Measurements from ENCODE around the gene CD44. TPM values are rescaled to one million over a fixed set of nuclear protein-coding genes. Genes with fewer than 3 reads are reported as not detected.

CD44 gene
- total and polyA plus RNA-seq, 2 donors = 51.1 to 78.7 TPM

- Histone ChIP-seq H3K4me3 (ENCODE audit: low read length in 2 of 2) (no peak overlapping the region), H3K27ac (ENCODE audit: low read depth in 1 of 2, low read length in 1 of 2) (no peak overlapping the region)
- no peak for DNase-seq (ENCODE audit: low read depth in 6 of 9, low spot score in 9 of 9)
Measured at GRCh38 chr11:35182317-35182939, 43.5 kb downstream of the CD44 start.

GRCh38 chr11:35183326-35183925 lies 44.5 kb downstream of the CD44 start:
- Histone ChIP-seq H3K27ac (ENCODE audit: low read depth in 1 of 2, low read length in 1 of 2) (no peak overlapping the region), H3K9me3 (ENCODE audit: control insufficient read depth in 2 of 2, insufficient read depth in 1 of 2, low read length in 1 of 2) (no peaks in the 10 kb centered on the region), H3K4me3 (ENCODE audit: low read length in 2 of 2) (no peak overlapping the region), H3K36me3 (ENCODE audit: control insufficient read depth in 2 of 2, insufficient read depth in 2 of 2, low read length in 1 of 2) (peaks cover 4 to 43% of the 10 kb centered on the region in 2 donors), H3K4me1 (ENCODE audit: control insufficient read depth in 2 of 2, insufficient read depth in 2 of 2, low read length in 2 of 2) (peaks cover 3 to 14% of the 10 kb centered on the region in 2 donors), H3K27me3 (ENCODE audit: control insufficient read depth in 2 of 2, insufficient read depth in 1 of 2, low read length in 1 of 2) (no peaks in the 10 kb centered on the region)
- no peak for DNase-seq (ENCODE audit: low read depth in 6 of 9, low spot score in 9 of 9)
- WGBS = 80% methylated on average over 2 of the region's 2 CpGs

More at GRCh38 chr11:35182317-35182939, 43.5 kb downstream of the CD44 start:
- WGBS = 95% methylated on average over 6 of the region's 6 CpGs
- Histone ChIP-seq H3K36me3 (ENCODE audit: control insufficient read depth in 2 of 2, insufficient read depth in 2 of 2, low read length in 1 of 2) (peaks cover 0 to 45% of the 10 kb centered on the region in 2 donors), H3K4me1 (ENCODE audit: control insufficient read depth in 2 of 2, insufficient read depth in 2 of 2, low read length in 2 of 2) (peaks cover 9 to 24% of the 10 kb centered on the region in 2 donors), H3K9me3 (ENCODE audit: control insufficient read depth in 2 of 2, insufficient read depth in 1 of 2, low read length in 1 of 2) (no peaks in the 10 kb centered on the region), H3K27me3 (ENCODE audit: control insufficient read depth in 2 of 2, insufficient read depth in 1 of 2, low read length in 1 of 2) (no peaks in the 10 kb centered on the region)

- no peaks in the 10 kb centered on the region for H3K27me3 ChIP-seq (ENCODE audit: control insufficient read depth in 2 of 2, insufficient read depth in 1 of 2, low read length in 1 of 2)
- no peaks in the 10 kb centered on the region for H3K9me3 ChIP-seq (ENCODE audit: control insufficient read depth in 2 of 2, insufficient read depth in 1 of 2, low read length in 1 of 2)
- no peak for DNase-seq (ENCODE audit: low read depth in 6 of 9, low spot score in 9 of 9)
- H3K27ac ChIP-seq (ENCODE audit: low read depth in 1 of 2, low read length in 1 of 2) = no peak overlapping the region
- 89% methylated on average over 2 of the region's 2 CpGs for WGBS
- peaks cover 8 to 39% of the 10 kb centered on the region in 2 donors for H3K36me3 ChIP-seq (ENCODE audit: control insufficient read depth in 2 of 2, insufficient read depth in 2 of 2, low read length in 1 of 2)
- H3K4me3 ChIP-seq (ENCODE audit: low read length in 2 of 2) = no peak overlapping the region
- H3K4me1 ChIP-seq (ENCODE audit: control insufficient read depth in 2 of 2, insufficient read depth in 2 of 2, low read length in 2 of 2) = peaks cover 0 to 3% of the 10 kb centered on the region in 2 donors
Measured at GRCh38 chr11:35185696-35186095, 46.7 kb downstream of the CD44 start.

GRCh38 chr11:35187996-35188395 lies 49.0 kb downstream of the CD44 start:
- no peak overlapping the region for H3K27ac ChIP-seq (ENCODE audit: low read depth in 1 of 2, low read length in 1 of 2)
- no peaks in the 10 kb centered on the region for H3K27me3 ChIP-seq (ENCODE audit: control insufficient read depth in 2 of 2, insufficient read depth in 1 of 2, low read length in 1 of 2)
- peaks cover 11 to 41% of the 10 kb centered on the region in 2 donors for H3K36me3 ChIP-seq (ENCODE audit: control insufficient read depth in 2 of 2, insufficient read depth in 2 of 2, low read length in 1 of 2)
- no peaks in the 10 kb centered on the region for H3K4me1 ChIP-seq (ENCODE audit: control insufficient read depth in 2 of 2, insufficient read depth in 2 of 2, low read length in 2 of 2)
- 97% methylated on average over 3 of the region's 3 CpGs for WGBS
- DNase-seq (ENCODE audit: low read depth in 6 of 9, low spot score in 9 of 9) = no peak
- H3K4me3 ChIP-seq (ENCODE audit: low read length in 2 of 2) = no peak overlapping the region
- no peaks in the 10 kb centered on the region for H3K9me3 ChIP-seq (ENCODE audit: control insufficient read depth in 2 of 2, insufficient read depth in 1 of 2, low read length in 1 of 2)

GRCh38 chr11:35190804-35191348 lies 51.9 kb downstream of the CD44 start:
- no peaks in the 10 kb centered on the region for H3K9me3 ChIP-seq (ENCODE audit: control insufficient read depth in 2 of 2, insufficient read depth in 1 of 2, low read length in 1 of 2)
- H3K4me1 ChIP-seq (ENCODE audit: control insufficient read depth in 2 of 2, insufficient read depth in 2 of 2, low read length in 2 of 2) = no peaks in the 10 kb centered on the region
- no peak overlapping the region for H3K4me3 ChIP-seq (ENCODE audit: low read length in 2 of 2)
- no peak overlapping the region for H3K27ac ChIP-seq (ENCODE audit: low read depth in 1 of 2, low read length in 1 of 2)
- peaks cover 11 to 36% of the 10 kb centered on the region in 2 donors for H3K36me3 ChIP-seq (ENCODE audit: control insufficient read depth in 2 of 2, insufficient read depth in 2 of 2, low read length in 1 of 2)
- no peaks in the 10 kb centered on the region for H3K27me3 ChIP-seq (ENCODE audit: control insufficient read depth in 2 of 2, insufficient read depth in 1 of 2, low read length in 1 of 2)
- DNase-seq (ENCODE audit: low read depth in 6 of 9, low spot score in 9 of 9) = no peak
- 97% methylated on average over 6 of the region's 6 CpGs for WGBS

GRCh38 chr11:35192347-35192746 lies 53.4 kb downstream of the CD44 start:
- Histone ChIP-seq H3K36me3 (ENCODE audit: control insufficient read depth in 2 of 2, insufficient read depth in 2 of 2, low read length in 1 of 2) (peaks cover 11 to 36% of the 10 kb centered on the region in 2 donors), H3K27me3 (ENCODE audit: control insufficient read depth in 2 of 2, insufficient read depth in 1 of 2, low read length in 1 of 2) (no peaks in the 10 kb centered on the region), H3K4me3 (ENCODE audit: low read length in 2 of 2) (no peak overlapping the region), H3K9me3 (ENCODE audit: control insufficient read depth in 2 of 2, insufficient read depth in 1 of 2, low read length in 1 of 2) (no peaks in the 10 kb centered on the region), H3K4me1 (ENCODE audit: control insufficient read depth in 2 of 2, insufficient read depth in 2 of 2, low read length in 2 of 2) (no peaks in the 10 kb centered on the region), H3K27ac (ENCODE audit: low read depth in 1 of 2, low read length in 1 of 2) (no peak overlapping the region)
- WGBS = 94% methylated on average over 3 of the region's 3 CpGs
- DNase-seq (ENCODE audit: low read depth in 6 of 9, low spot score in 9 of 9) = no peak

GRCh38 chr11:35193767-35194166 lies 54.8 kb downstream of the CD44 start:
- no peak overlapping the region for H3K4me3 ChIP-seq (ENCODE audit: low read length in 2 of 2)

GRCh38 chr11:35197292-35197691 lies 58.3 kb downstream of the CD44 start:
- Histone ChIP-seq H3K27ac (ENCODE audit: low read depth in 1 of 2, low read length in 1 of 2) (no peak overlapping the region), H3K36me3 (ENCODE audit: control insufficient read depth in 2 of 2, insufficient read depth in 2 of 2, low read length in 1 of 2) (peaks cover 5 to 24% of the 10 kb centered on the region in 2 donors), H3K4me3 (ENCODE audit: low read length in 2 of 2) (no peak overlapping the region), H3K4me1 (ENCODE audit: control insufficient read depth in 2 of 2, insufficient read depth in 2 of 2, low read length in 2 of 2) (no peaks in the 10 kb centered on the region), H3K9me3 (ENCODE audit: control insufficient read depth in 2 of 2, insufficient read depth in 1 of 2, low read length in 1 of 2) (no peaks in the 10 kb centered on the region), H3K27me3 (ENCODE audit: control insufficient read depth in 2 of 2, insufficient read depth in 1 of 2, low read length in 1 of 2) (no peaks in the 10 kb centered on the region)
- no peak for DNase-seq (ENCODE audit: low read depth in 6 of 9, low spot score in 9 of 9)
- 97% methylated on average over 1 of the region's 1 CpG for WGBS

More at GRCh38 chr11:35193767-35194166, 54.8 kb downstream of the CD44 start:
- DNase-seq (ENCODE audit: low read depth in 6 of 9, low spot score in 9 of 9) = no peak
- H3K9me3 ChIP-seq (ENCODE audit: control insufficient read depth in 2 of 2, insufficient read depth in 1 of 2, low read length in 1 of 2) = no peaks in the 10 kb centered on the region
- no peak overlapping the region for H3K27ac ChIP-seq (ENCODE audit: low read depth in 1 of 2, low read length in 1 of 2)
- H3K36me3 ChIP-seq (ENCODE audit: control insufficient read depth in 2 of 2, insufficient read depth in 2 of 2, low read length in 1 of 2) = peaks cover 6 to 36% of the 10 kb centered on the region in 2 donors
- no peaks in the 10 kb centered on the region for H3K27me3 ChIP-seq (ENCODE audit: control insufficient read depth in 2 of 2, insufficient read depth in 1 of 2, low read length in 1 of 2)
- no peaks in the 10 kb centered on the region for H3K4me1 ChIP-seq (ENCODE audit: control insufficient read depth in 2 of 2, insufficient read depth in 2 of 2, low read length in 2 of 2)
- WGBS = 87% methylated on average over 6 of the region's 6 CpGs

GRCh38 chr11:35200811-35201341 lies 61.9 kb downstream of the CD44 start:
- Histone ChIP-seq H3K27me3 (ENCODE audit: control insufficient read depth in 2 of 2, insufficient read depth in 1 of 2, low read length in 1 of 2) (no peaks in the 10 kb centered on the region), H3K27ac (ENCODE audit: low read depth in 1 of 2, low read length in 1 of 2) (no peak overlapping the region), H3K36me3 (ENCODE audit: control insufficient read depth in 2 of 2, insufficient read depth in 2 of 2, low read length in 1 of 2) (peaks cover 8 to 36% of the 10 kb centered on the region in 2 donors), H3K9me3 (ENCODE audit: control insufficient read depth in 2 of 2, insufficient read depth in 1 of 2, low read length in 1 of 2) (no peaks in the 10 kb centered on the region), H3K4me3 (ENCODE audit: low read length in 2 of 2) (no peak overlapping the region), H3K4me1 (ENCODE audit: control insufficient read depth in 2 of 2, insufficient read depth in 2 of 2, low read length in 2 of 2) (no peaks in the 10 kb centered on the region)
- DNase-seq (ENCODE audit: low read depth in 6 of 9, low spot score in 9 of 9) = no peak
- WGBS = 98% methylated on average over 7 of the region's 7 CpGs
